GM18502 (cell line): ENCODE measurements around the gene PITPNB.

Experiments used
- ATAC-seq: cut with Tn5 transposase; IDR thresholded peaks from one replicate; pipeline ENCODE4 v1.9.1; 2021; ENCODE audit warnings: mild to moderate bottlenecking; ENCODE audit not compliant: unreplicated experiment, poor library complexity

PITPNB gene

GRCh38 chr22:27882507-27883290 lies 36.4 kb downstream of the PITPNB start:
- ATAC-seq: no peak

GRCh38 chr22:27881421-27881820 lies 37.6 kb downstream of the PITPNB start:
- ATAC-seq: no peak

DNA sequence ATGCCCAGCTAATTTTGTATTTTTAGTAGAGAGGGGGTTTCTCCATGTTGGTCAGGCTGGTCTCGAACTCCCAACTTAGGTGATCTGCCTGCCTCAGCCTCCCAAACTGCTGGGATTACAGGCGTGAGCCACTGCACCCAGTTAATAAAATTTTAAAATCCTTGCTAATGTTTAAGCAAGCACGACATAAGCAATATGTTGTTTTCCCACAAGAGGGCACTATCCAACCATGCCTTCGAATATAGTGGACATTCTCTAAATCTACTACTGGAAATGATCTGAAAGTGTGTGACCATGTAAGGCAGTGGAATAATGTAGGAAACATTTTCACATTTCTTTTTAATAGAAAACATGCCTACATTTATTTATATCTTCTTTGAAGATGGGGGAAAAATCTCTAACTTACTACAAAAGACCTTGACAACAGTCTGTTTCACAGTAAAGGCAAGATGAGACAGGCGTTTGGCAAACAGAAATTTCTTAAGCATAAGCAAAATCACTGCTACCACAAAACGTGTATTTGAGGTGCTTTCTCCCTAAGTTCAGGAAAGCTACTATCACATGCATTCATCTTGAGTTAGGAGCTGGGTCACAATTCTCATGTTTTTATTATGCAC lies 38.2 kb downstream of the PITPNB start:
- ATAC-seq: no peak

- ATAC-seq: no peak
These were observed 39.1 kb downstream of the PITPNB start for GRCh38 chr22:27879923-27880322.

GRCh38 chr22:27878541-27878940 lies 40.5 kb downstream of the PITPNB start:
- ATAC-seq: no peak

DNA sequence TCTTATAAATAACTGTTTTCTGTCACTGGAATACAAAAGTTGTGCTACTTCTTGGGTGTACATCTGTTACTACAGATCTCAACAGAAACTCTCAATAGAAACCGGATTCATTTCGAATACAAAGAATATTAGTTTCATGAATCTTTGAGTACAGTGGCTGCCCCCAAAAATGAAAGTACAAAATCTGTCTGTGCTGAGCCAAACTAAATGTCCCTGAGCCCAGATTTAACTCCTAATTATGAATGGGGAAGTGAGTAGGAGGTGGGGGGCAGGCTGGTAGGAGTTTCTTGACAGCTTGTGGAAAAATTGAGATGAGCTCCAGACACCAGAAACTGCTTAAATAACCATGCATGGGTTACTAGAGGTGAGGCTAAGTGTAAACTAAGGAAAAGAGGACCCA lies 41.6 kb downstream of the PITPNB start:
- peak; percentile 40 for ATAC-seq

DNA sequence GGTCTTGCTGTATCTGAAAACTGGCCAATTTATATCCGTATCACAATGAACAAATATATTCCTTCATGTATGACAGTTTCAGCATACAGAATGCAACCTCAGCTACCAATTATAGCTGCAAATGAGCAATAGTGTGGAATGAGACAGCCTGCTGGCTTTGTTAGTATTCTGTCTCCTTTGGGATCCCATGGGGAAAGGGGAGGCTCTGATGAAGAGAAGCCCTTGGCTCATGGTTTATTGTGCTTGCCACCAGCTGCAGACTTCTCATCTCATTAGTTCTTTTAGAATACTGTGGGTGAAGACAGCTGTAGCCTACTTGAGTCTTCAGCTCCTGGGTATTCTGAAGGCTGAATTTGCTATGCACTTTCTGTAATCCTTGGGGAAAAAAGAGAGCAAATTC lies 42.4 kb downstream of the PITPNB start:
- no peak for ATAC-seq

- ATAC-seq: no peak
These were observed 43.1 kb downstream of the PITPNB start for GRCh38 chr22:27875951-27876350.

GRCh38 chr22:27874764-27875163 lies 44.3 kb downstream of the PITPNB start:
- ATAC-seq: no peak

GRCh38 chr22:27874185-27874584 lies 44.9 kb downstream of the PITPNB start:
- no peak for ATAC-seq

DNA sequence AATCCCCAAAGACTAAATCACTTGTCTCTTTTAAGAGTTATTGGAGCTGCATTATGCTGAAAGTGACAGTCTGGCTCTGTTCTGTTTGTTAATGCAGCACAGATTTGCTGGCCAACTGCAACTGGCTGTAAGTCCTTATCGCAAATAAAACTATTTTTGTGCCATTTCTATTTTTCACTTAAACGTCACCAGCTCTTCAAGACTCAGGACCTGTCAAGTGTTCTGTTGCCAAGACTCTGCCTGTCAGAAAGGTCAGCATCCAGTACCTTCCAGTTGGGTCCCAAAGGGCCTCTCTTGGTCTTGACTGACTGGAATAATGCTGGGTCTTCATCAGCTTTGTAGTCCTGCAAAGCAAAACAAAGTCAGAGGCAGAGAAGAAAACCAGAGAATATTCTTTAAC lies 45.6 kb downstream of the PITPNB start:
- ATAC-seq: no peak

DNA sequence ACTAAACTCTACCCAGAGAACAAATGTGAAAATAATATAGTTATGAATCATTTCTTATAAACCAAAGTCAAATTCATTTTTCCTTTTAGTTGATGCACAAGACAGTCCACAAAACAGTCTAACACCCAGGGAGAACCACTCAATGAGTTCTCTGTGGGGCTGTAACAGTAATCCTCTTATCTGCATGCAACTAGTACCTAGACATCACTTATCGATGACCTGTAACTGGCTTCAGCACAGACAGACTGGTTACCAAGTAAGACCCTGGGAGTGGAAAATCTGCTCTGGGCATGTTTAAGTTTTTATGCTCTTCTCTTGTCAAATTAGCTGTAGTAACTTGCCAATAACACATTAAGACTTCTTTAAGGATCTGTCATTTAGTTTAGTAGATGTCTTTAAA lies 46.6 kb downstream of the PITPNB start:
- ATAC-seq: no peak

GRCh38 chr22:27871306-27872014 lies 47.6 kb downstream of the PITPNB start:
- ATAC-seq: no peak

DNA sequence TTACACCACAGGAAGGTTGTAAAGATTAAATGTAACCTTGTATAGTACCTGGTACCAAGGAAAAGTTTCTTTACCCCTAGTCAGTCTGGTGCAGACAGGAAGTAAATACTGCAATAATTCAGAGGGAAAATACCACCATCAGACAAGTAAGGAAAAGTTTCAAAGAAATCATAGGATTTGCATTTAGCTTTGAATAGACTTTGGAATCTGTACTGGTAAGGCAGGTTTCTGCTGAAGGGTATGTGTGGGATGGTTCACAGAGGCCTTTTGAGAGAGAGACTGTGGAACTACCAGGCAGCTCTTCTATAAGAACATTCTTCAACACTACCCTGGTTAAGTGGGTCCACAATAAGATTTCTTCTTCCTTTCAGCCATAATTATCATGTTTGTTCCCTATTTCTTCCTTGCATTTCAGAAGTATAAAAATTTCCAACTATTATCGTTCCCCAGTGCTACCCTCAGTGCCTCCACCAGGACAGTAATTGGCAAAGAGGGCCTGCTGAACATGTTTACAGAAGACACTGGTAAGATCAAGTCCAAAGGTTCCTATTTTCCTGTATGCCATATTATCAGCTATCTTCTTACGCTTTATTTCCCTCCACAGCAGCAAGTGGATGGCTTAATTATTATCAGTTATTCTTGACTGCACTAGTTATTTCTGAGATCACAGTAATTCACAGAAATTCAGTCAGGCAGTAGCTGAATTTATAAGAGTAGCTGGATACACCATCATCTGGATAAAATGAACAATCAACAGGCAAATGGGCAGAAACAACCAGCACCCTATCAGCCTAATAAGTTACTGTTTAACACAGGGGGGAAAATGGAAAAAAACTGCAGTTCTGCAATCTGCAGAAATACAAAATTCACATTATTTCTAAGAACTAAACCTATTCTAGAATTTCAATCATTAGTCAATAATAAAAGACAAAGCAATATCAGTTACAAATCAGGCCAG lies 48.5 kb downstream of the PITPNB start:
- ATAC-seq: no peak

DNA sequence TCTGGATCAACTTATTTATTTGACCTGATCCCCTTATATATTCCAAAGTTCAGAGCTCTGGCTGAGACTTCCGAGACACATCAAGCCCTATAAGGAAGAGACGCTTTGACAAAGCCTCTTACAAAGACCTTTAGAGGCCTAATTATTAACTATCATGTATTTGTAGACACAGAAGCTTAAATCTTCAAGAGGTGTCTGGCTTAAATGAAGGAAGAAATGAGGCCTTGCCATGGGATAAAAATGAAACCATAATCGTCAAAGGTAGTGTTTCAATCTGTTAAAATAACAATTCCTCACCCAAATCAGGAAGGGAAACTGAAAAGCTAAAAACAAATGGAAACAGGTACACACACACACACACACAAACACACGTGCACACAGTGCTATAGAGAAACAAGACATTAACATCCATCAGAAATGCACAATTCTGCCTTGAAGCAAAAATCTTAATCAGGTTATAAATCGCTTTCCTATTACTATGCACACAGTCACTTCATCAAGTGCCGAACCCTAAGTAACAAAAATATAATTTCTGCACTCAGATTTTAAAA lies 50.2 kb downstream of the PITPNB start:
- ATAC-seq: no peak

DNA sequence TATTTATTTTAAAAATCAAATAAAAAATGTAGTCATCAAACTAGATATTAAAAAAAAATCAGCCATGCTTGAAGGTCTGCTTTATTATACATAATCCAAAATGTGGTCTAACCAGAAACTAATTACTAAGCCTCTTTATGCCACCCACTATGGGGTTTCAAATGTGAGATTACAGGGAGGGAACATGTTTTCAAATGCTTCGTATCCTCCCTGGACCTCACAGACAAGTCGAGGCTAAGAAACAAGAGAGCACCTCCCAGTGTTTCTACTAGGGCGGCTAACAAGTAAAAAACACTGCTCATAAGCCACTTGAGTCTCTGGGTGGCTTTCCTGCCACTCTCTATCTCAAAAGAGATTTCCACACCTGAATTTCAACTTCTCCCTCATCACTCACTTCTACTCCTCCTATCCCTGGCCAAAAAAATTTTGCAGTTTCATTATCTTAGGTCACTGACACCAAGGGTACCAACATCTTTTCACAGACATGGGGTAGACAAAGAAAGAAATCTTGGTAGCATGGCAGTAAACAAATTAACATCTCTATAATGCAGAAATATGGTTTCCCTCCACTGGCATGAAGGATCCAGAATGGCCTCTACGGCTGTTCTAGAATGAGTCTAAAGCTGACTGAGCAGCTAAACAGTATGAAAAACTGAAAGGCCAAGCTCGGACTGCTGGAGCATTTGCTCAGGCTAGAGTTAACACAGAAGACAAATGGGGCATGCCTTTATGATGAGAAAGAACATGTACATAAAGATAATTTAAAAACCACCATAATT lies 50.9 kb downstream of the PITPNB start:
- no peak for ATAC-seq

DNA sequence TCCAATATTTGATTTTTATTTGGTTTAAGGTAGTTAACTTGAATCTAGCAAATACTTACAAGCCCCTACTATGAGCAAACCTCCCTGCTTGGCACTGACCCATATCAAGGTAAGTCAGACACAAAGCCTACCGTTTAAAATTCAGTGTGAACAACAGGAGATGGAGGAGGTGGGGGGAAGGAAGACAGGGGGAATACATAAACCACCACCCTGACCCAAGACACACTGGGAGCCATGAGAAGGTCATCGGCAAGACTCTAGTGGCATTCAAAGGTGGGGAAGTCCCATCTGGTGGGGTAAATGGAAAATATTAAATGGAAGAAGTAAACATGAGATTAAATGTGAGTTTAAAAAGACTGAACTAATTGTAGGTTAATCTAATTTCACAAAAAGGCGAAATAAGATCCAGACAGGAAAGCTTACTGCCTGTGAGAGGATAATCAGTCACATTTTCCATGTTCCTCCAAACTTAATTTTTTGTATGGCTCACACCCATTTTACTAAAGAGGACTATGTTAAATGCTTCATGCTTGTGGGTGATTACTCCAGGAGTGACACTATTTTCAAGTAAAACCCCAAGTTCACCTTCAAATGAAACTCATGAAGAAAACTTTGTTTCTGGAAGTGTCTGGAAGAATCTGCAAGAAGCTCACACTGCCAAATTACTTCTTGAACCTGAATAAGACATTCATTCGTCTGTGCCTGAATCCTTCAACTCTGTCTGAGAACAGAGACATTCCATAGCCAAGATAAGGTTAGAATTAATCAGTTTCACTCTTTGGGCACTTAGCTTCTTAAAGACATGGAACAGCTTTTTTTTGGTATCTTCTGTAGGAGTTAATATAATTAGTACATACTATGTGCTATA lies 51.7 kb downstream of the PITPNB start:
- no peak for ATAC-seq
